HepG2 (cell line): ENCODE results near the gene DGCR8. TPM values are rescaled to one million over a fixed set of nuclear protein-coding genes. Genes with fewer than 3 reads are reported as not detected.

ENCODE experiments used
- ATAC-seq: fragments of 200-7000 bp; cut with Tn5 transposase; 3 replicates; pipeline ENCODE4 v1.9.1; 2020; ENCODE audit warnings: mild to moderate bottlenecking, moderate library complexity
- BruUV-seq: library from RNA; stranded (reverse); fragments of 400-500 nt; replicated peaks from 2 replicates; lab custom pipeline; 2021; lab: Mats Ljungman, UMichigan
- CTCF ChIA-PET: fragments of 300-600 bp; formaldehyde crosslinking; extraction: SDS; loops from one replicate; lab custom pipeline; 2021; ENCODE audit warnings: low total read pairs, inconsistent platforms, low intra/inter-chr PET ratio; lab: Yijun Ruan, JAX
- POLR2A ChIA-PET: fragments of 350-600 bp; sonication (Branson Sonifier 250); formaldehyde crosslinking; loops from one replicate; lab custom pipeline; 2020; ENCODE audit warnings: antibody characterized with exemption, inconsistent platforms; lab: Yijun Ruan, JAX
- DNase-seq: peaks from one replicate; pipeline ENCODE4 v3.0.0-alpha.2; 2015; ENCODE audit warnings: low spot score
- FAIRE-seq: peaks from 3 replicates; lab custom pipeline; 2011; peaks lifted over from hg19 to GRCh38; lab: Jason Lieb, UNC
- H2AFZ ChIP-seq: one replicate; pipeline ENCODE4 v1.6.1; 2011; ENCODE audit warnings: low read length, inconsistent platforms
- H3K27ac ChIP-seq: fragments of 300-600 bp; 3 replicates; pipeline ENCODE4 v1.8.0; 2011; ENCODE audit warnings: mixed run types, mild to moderate bottlenecking, mixed read lengths, low read length, inconsistent platforms; ENCODE audit not compliant: insufficient read depth; ENCODE audit errors: extremely low read length
- H3K27me3 ChIP-seq, 2 experiments: fragments of 200-600 bp in 1 of 2; 2 replicates in 1 of 2; 3 replicates in 1 of 2; pipeline versions ENCODE4 v1.6.0 to v1.8.0; 2011; ENCODE audit warnings: low read length in 2 of 2, mild to moderate bottlenecking in 2 of 2, moderate library complexity in 2 of 2, inconsistent platforms in 1 of 2; ENCODE audit not compliant: insufficient read depth in 2 of 2, control insufficient read depth in 1 of 2
- H3K36me3 ChIP-seq, 2 experiments: fragments of 200-600 bp in 1 of 2; replicated peaks in 1 of 2; 2 replicates in 1 of 2; 3 replicates in 1 of 2; pipeline versions ENCODE4 v1.5.1 to v1.8.0; 2011; ENCODE audit warnings: low read length in 2 of 2, inconsistent platforms in 1 of 2; ENCODE audit not compliant: insufficient read depth in 2 of 2, control insufficient read depth in 1 of 2
- H3K4me1 ChIP-seq: 2 replicates; pipeline ENCODE4 v1.5.1; 2012; ENCODE audit warnings: low read length, inconsistent platforms; ENCODE audit not compliant: insufficient read depth
- H3K4me2 ChIP-seq: 2 replicates; pipeline ENCODE4 v1.6.0; 2011; ENCODE audit warnings: low read depth, low read length, inconsistent platforms
- H3K4me3 ChIP-seq, 3 experiments: fragments of 200-600 bp in 1 of 3; sonication (generic), shearing (Covaris generic) in 1 of 3; replicated peaks in 1 of 3; 2 replicates each; pipeline ENCODE4 v1.5.1; 2011 to 2016; ENCODE audit warnings: low read length in 3 of 3, inconsistent platforms in 2 of 3, low read depth in 2 of 3, mild to moderate bottlenecking in 2 of 3, control low read depth in 1 of 3, mixed read lengths in 1 of 3; ENCODE audit not compliant: insufficient read depth in 1 of 3
- H3K79me2 ChIP-seq: one replicate; pipeline ENCODE4 v1.6.1; 2011; ENCODE audit warnings: low read length, inconsistent platforms; ENCODE audit not compliant: insufficient read depth
- H3K9ac ChIP-seq: 2 replicates; pipeline ENCODE4 v1.6.0; 2011; ENCODE audit warnings: mild to moderate bottlenecking, low read depth, low read length, inconsistent platforms; ENCODE audit not compliant: insufficient read depth
- H3K9me3 ChIP-seq: 2 replicates; pipeline ENCODE4 v1.5.1; 2012; ENCODE audit warnings: mild to moderate bottlenecking, low read length
- H4K20me1 ChIP-seq: 2 replicates; pipeline ENCODE4 v1.6.0; 2011; ENCODE audit warnings: inconsistent platforms, mild to moderate bottlenecking, low read length, moderate library complexity; ENCODE audit not compliant: insufficient read depth
- DR1 ChIP-seq: sonication (generic); formaldehyde crosslinking; IDR thresholded peaks from 2 replicates; pipeline ENCODE4 v1.8.0; 2021; ENCODE audit warnings: mild to moderate bottlenecking, missing genetic modification reagents, inconsistent platforms
- HMGXB4 ChIP-seq, 2 experiments: sonication (generic) in 1 of 2; formaldehyde crosslinking in 1 of 2; IDR thresholded peaks; 2 replicates each; pipeline versions ENCODE4 v1.4.0 to v1.6.1; 2018 to 2020; ENCODE audit warnings: missing genetic modification reagents in 2 of 2, borderline replicate concordance in 1 of 2, low read depth in 1 of 2, mild to moderate bottlenecking in 1 of 2, missing biosample characterization in 1 of 2
- NR2F6 ChIP-seq, 2 experiments: IDR thresholded peaks; 2 replicates each; pipeline ENCODE4 v1.6.1; 2016; ENCODE audit warnings: antibody characterized with exemption in 1 of 2, mild to moderate bottlenecking in 1 of 2
- PAF1 ChIP-seq: IDR thresholded peaks from 2 replicates; pipeline ENCODE4 v1.6.1; 2016; ENCODE audit warnings: missing genetic modification reagents, missing compliant biosample characterization
- RARG ChIP-seq: sonication (generic); formaldehyde crosslinking; IDR thresholded peaks from 2 replicates; pipeline ENCODE4 v1.4.0; 2020; ENCODE audit warnings: low read depth, mild to moderate bottlenecking, missing genetic modification reagents
- SATB2 ChIP-seq: sonication (generic); formaldehyde crosslinking; IDR thresholded peaks from 2 replicates; pipeline ENCODE4 v1.5.0; 2020; ENCODE audit warnings: missing genetic modification reagents
- ZNF230 ChIP-seq: sonication (generic); formaldehyde crosslinking; IDR thresholded peaks from 2 replicates; pipeline ENCODE4 v1.4.0; 2020; ENCODE audit warnings: mild to moderate bottlenecking, missing genetic modification reagents
- ZNF503 ChIP-seq: sonication (generic); formaldehyde crosslinking; IDR thresholded peaks from 2 replicates; pipeline ENCODE4 v1.4.0; 2020; ENCODE audit warnings: missing genetic modification reagents
- ZNF646 ChIP-seq: sonication (generic); formaldehyde crosslinking; IDR thresholded peaks from 2 replicates; pipeline ENCODE4 v1.9.0; 2021; ENCODE audit warnings: mild to moderate bottlenecking, missing genetic modification reagents
- ZSCAN22 ChIP-seq: sonication (generic); formaldehyde crosslinking; IDR thresholded peaks from 2 replicates; pipeline ENCODE4 v1.4.0; 2020; ENCODE audit warnings: mild to moderate bottlenecking, missing genetic modification reagents
- WGBS: methylation state at CpG from one replicate; pipeline ENCODE4 v1.1.6; 2017; ENCODE audit warnings: low lambda C conversion rate; 5-methylcytosine and 5-hydroxymethylcytosine counted together
- in situ Hi-C: cut with HindIII; loops from 2 replicates; pipeline ENCODE4 v1.10.0; 2017; ENCODE audit warnings: low pct_unique_long_range_greater_than_20kb; ENCODE audit not compliant: extremely low pct_ligation_motif_present
- intact Hi-C: fragments of 100-400 bp; cut with micrococcal nuclease; formaldehyde crosslinking; loops from one replicate; pipeline ENCODE4 v1.10.0; 2022; ENCODE audit not compliant: unreplicated experiment
- polyA plus RNA-seq, 8 experiments: library from polyadenylated mRNA; depleted of rRNA in 3 of 8; stranded (reverse) in 7 of 8; unstranded in 1 of 8; fragments of >200 nt; fragmentation: Illumina TruSeq in 4 of 8; extraction: Trizol in 4 of 8; gene quantifications; 2 replicates each; pipeline versions ENCODE4 v1.2.1 to v1.2.3, GENCODE V29; 2011 to 2016; ENCODE audit warnings: low read depth in 4 of 8, missing spikeins in 1 of 8, mixed read lengths in 1 of 8; ENCODE audit not compliant: insufficient read depth in 1 of 8
- total RNA-seq, 5 experiments: library from RNA; depleted of rRNA; stranded (reverse); fragments of >200 nt; fragmentation: Illumina TruSeq; extraction: Trizol; gene quantifications; 2 replicates each; pipeline ENCODE4 v1.2.3, GENCODE V29; 2016; ENCODE audit warnings: low read depth in 1 of 5

The DGCR8 gene
- total and polyA plus RNA-seq, 2 of the 13 experiments (the other 11 are each of a cell fraction or from before 2014, with no cell fraction given), result 10.2 to 23.2 TPM

GRCh38 chr22:20046730-20047129, 33.3 kb upstream of the DGCR8 start (continued):
- TF ChIP-seq ZNF646 (no peak), NR2F6 (IDR thresholded peaks at IDR 0.05) (no peak), NR2F6 (CRISPR knock-in tag; IDR thresholded peaks at IDR 0.05) (no peak), SATB2 (no peak), HMGXB4 (CRISPR knock-in tag; IDR thresholded peaks at IDR 0.05; ENCODE audit: borderline replicate concordance in 1 of 2, low read depth in 1 of 2) (no peak)

- no peak for DNase-seq
- no TSS peak for BruUV-seq
- CTCF ChIA-PET, result no interaction called here
- Histone ChIP-seq H3K79me2 (no peaks in the 10 kb centered on the region), H3K27ac (no peak overlapping the region), H3K4me1 (no peaks in the 10 kb centered on the region), H4K20me1 (no peaks in the 10 kb centered on the region), H3K9ac (no peak overlapping the region), H3K4me3 (no peak overlapping the region), H3K9me3 (no peaks in the 10 kb centered on the region), H3K36me3 (peaks cover 2 to 26% of the 10 kb centered on the region in 2 experiments; a peak in 3 of 5 replicates), H3K4me2 (no peak overlapping the region), H3K27me3 (no peaks in the 10 kb centered on the region), H2AFZ (no peak overlapping the region)
- no peak for ATAC-seq
- in situ Hi-C loops (no loop called here), intact Hi-C loops (no loop called here)
- TF ChIP-seq ZSCAN22 (CRISPR knock-in tag) (no peak), ZNF230 (no peak), ZNF503 (CRISPR knock-in tag) (no peak), RARG (CRISPR knock-in tag) (no peak), PAF1 (CRISPR knock-in tag) (no peak), DR1 (CRISPR knock-in tag) (no peak)
- WGBS, result 91% methylated on average over 6 of the region's 6 CpGs
- POLR2A ChIA-PET, result no interaction called here
- no peak for FAIRE-seq
Measured at GRCh38 chr22:20051927-20052308, 28.1 kb upstream of the DGCR8 start.
